H1 (cell line): Measurements from ENCODE around the gene JPT1. TPM values are rescaled to one million over a fixed set of nuclear protein-coding genes. Genes with fewer than 3 reads are reported as not detected.

Experiments
- CTCF ChIA-PET: fragments of 300-600 bp; sonication (Branson Sonifier 250); formaldehyde crosslinking; loops from one replicate; lab custom pipeline; 2021; ENCODE audit not compliant: partially characterized antibody; lab: Charles Lee
- POLR2A ChIA-PET: fragments of 300-600 bp; sonication (Branson Sonifier 250); formaldehyde crosslinking; loops from one replicate; lab custom pipeline; 2021; ENCODE audit warnings: inconsistent platforms; ENCODE audit not compliant: partially characterized antibody; lab: Charles Lee
- DNase-seq, 2 experiments: peaks; one replicate each; pipeline versions ENCODE4 v3.0.0 to v3.0.0-alpha.2; 2010 to 2022; ENCODE audit warnings: low spot score in 2 of 2, low read depth in 1 of 2, mixed read lengths in 1 of 2
- FAIRE-seq: peaks from 2 replicates; lab custom pipeline; 2011; peaks lifted over from hg19 to GRCh38; lab: Jason Lieb, UNC
- H2AFZ ChIP-seq: 2 replicates; pipeline ENCODE4 v1.8.1; 2012; ENCODE audit warnings: low read length, inconsistent platforms
- H2AK5ac ChIP-seq: 2 replicates; pipeline ENCODE4 v1.6.1; 2013; ENCODE audit warnings: low read depth, low read length
- H2BK120ac ChIP-seq: replicated peaks from 2 replicates; pipeline ENCODE3; 2013; ENCODE audit warnings: low read depth, low read length, inconsistent platforms
- H2BK12ac ChIP-seq: 2 replicates; pipeline ENCODE4 v1.6.1; 2013; ENCODE audit warnings: low read depth, low read length
- H2BK15ac ChIP-seq: 2 replicates; pipeline ENCODE4 v1.6.1; 2013; ENCODE audit warnings: low read length
- H2BK20ac ChIP-seq: 2 replicates; pipeline ENCODE4 v1.6.1; 2013; ENCODE audit warnings: low read length
- H2BK5ac ChIP-seq: 2 replicates; pipeline ENCODE4 v1.6.1; 2013; ENCODE audit warnings: low read depth, low read length
- H3K14ac ChIP-seq: 2 replicates; pipeline ENCODE4 v1.6.1; 2013; ENCODE audit warnings: inconsistent platforms; ENCODE audit not compliant: insufficient read length
- H3K18ac ChIP-seq: 2 replicates; pipeline ENCODE4 v1.6.1; 2013; ENCODE audit warnings: low read length; ENCODE audit errors: extremely low read depth
- H3K23ac ChIP-seq: 2 replicates; pipeline ENCODE4 v1.6.1; 2013; ENCODE audit warnings: inconsistent platforms; ENCODE audit not compliant: insufficient read length
- H3K23me2 ChIP-seq: 2 replicates; pipeline ENCODE4 v1.6.1; 2013; ENCODE audit warnings: low read depth, low read length
- H3K27ac ChIP-seq: 2 replicates; pipeline ENCODE4 v1.6.1; 2011; ENCODE audit warnings: low read depth, low read length, inconsistent platforms
- H3K27me3 ChIP-seq, 4 experiments: replicated peaks in 1 of 4; 1 replicate in 1 of 4; 2 replicates in 3 of 4; pipeline versions ENCODE4 v1.6.1 to v1.8.1; 2011 to 2013; ENCODE audit warnings: low read length in 3 of 4, mild to moderate bottlenecking in 3 of 4, inconsistent platforms in 2 of 4, mixed read lengths in 2 of 4, moderate library complexity in 1 of 4; ENCODE audit not compliant: control insufficient read depth in 3 of 4, insufficient read depth in 3 of 4; ENCODE audit errors: extremely low read depth in 1 of 4
- H3K36me3 ChIP-seq, 4 experiments: 2 replicates each; pipeline versions ENCODE4 v1.6.1 to v1.8.1; 2011 to 2013; ENCODE audit warnings: mild to moderate bottlenecking in 4 of 4, low read length in 3 of 4, moderate library complexity in 2 of 4, control low read depth in 1 of 4, inconsistent platforms in 1 of 4; ENCODE audit not compliant: insufficient read depth in 4 of 4, control insufficient read depth in 2 of 4
- H3K4ac ChIP-seq: replicated peaks from 2 replicates; pipeline ENCODE3; 2013; ENCODE audit warnings: low read length, low read depth, mixed read lengths, inconsistent platforms; ENCODE audit not compliant: insufficient read length
- H3K4me1 ChIP-seq, 4 experiments: replicated peaks in 1 of 4; 1 replicate in 1 of 4; 2 replicates in 3 of 4; pipeline versions ENCODE4 v1.6.1 to v1.8.1; 2011 to 2013; ENCODE audit warnings: low read length in 3 of 4, inconsistent platforms in 2 of 4, mixed read lengths in 1 of 4; ENCODE audit not compliant: insufficient read depth in 4 of 4, control insufficient read depth in 3 of 4
- H3K4me2 ChIP-seq, 2 experiments: 2 replicates each; pipeline versions ENCODE4 v1.6.1 to v1.8.1; 2011 to 2013; ENCODE audit warnings: low read depth in 2 of 2, low read length in 2 of 2, control low read depth in 1 of 2, inconsistent platforms in 1 of 2, mild to moderate bottlenecking in 1 of 2; ENCODE audit not compliant: insufficient read depth in 1 of 2
- H3K4me3 ChIP-seq, 4 experiments: fragments of 200-600, 300-600 bp in 1 of 4; sonication (generic), shearing (Covaris generic), sonication (Bioruptor Twin) in 1 of 4; 2 replicates each; pipeline versions ENCODE4 v1.5.1 to v1.8.1; 2011 to 2016; ENCODE audit warnings: low read length in 4 of 4, low read depth in 3 of 4, control low read depth in 2 of 4, inconsistent platforms in 2 of 4, mild to moderate bottlenecking in 2 of 4, mixed read lengths in 1 of 4, moderate library complexity in 1 of 4; ENCODE audit not compliant: insufficient read depth in 2 of 4; ENCODE audit errors: extremely low read depth in 1 of 4
- H3K56ac ChIP-seq: replicated peaks from 2 replicates; pipeline ENCODE3; 2013; ENCODE audit warnings: low read depth, mild to moderate bottlenecking, mixed read lengths, low read length, inconsistent platforms; ENCODE audit not compliant: insufficient read length
- H3K79me1 ChIP-seq: 2 replicates; pipeline ENCODE4 v1.6.1; 2013; ENCODE audit warnings: low read depth, low read length, control low read depth
- H3K79me2 ChIP-seq, 2 experiments: 2 replicates each; pipeline versions ENCODE4 v1.6.1 to v1.8.1; 2012 to 2013; ENCODE audit warnings: low read length in 2 of 2, mild to moderate bottlenecking in 2 of 2, inconsistent platforms in 1 of 2; ENCODE audit not compliant: insufficient read depth in 2 of 2, control insufficient read depth in 1 of 2
- H3K9ac ChIP-seq, 4 experiments: replicated peaks in 1 of 4; 1 replicate in 1 of 4; 2 replicates in 3 of 4; pipeline versions ENCODE4 v1.6.1 to v1.8.1; 2011 to 2013; ENCODE audit warnings: low read depth in 3 of 4, low read length in 3 of 4, control low read depth in 2 of 4, mild to moderate bottlenecking in 2 of 4, moderate library complexity in 2 of 4, inconsistent platforms in 1 of 4; ENCODE audit errors: extremely low read depth in 1 of 4
- H3K9me3 ChIP-seq, 2 experiments: 2 replicates each; pipeline versions ENCODE4 v1.6.1 to v1.8.1; 2012 to 2013; ENCODE audit warnings: mild to moderate bottlenecking in 2 of 2, moderate library complexity in 2 of 2, control low read depth in 1 of 2, inconsistent platforms in 1 of 2, low read depth in 1 of 2, low read length in 1 of 2, mixed read lengths in 1 of 2; ENCODE audit not compliant: insufficient read depth in 2 of 2
- H4K20me1 ChIP-seq, 2 experiments: replicated peaks in 1 of 2; 2 replicates each; pipeline versions ENCODE3 to v1.8.1; 2011 to 2013; ENCODE audit warnings: inconsistent platforms in 2 of 2, low read length in 2 of 2, mild to moderate bottlenecking in 1 of 2; ENCODE audit not compliant: insufficient read depth in 2 of 2, control insufficient read depth in 1 of 2
- H4K5ac ChIP-seq: 2 replicates; pipeline ENCODE4 v1.6.1; 2013; ENCODE audit warnings: low read length, low read depth, mixed read lengths, inconsistent platforms; ENCODE audit not compliant: insufficient read length
- H4K8ac ChIP-seq: 2 replicates; pipeline ENCODE4 v1.8.0; 2013; ENCODE audit warnings: mild to moderate bottlenecking, moderate library complexity, low read length, inconsistent platforms; ENCODE audit not compliant: insufficient read depth; ENCODE audit errors: extremely low read depth
- H4K91ac ChIP-seq: replicated peaks from 2 replicates; pipeline ENCODE3; 2013; ENCODE audit warnings: low read length, mixed read lengths, inconsistent platforms; ENCODE audit not compliant: insufficient read length
- CHD2 ChIP-seq: IDR thresholded peaks from 2 replicates; pipeline ENCODE4 v1.6.1; 2012; ENCODE audit warnings: low read length, improper control_type of control experiment
- E2F6 ChIP-seq: IDR thresholded peaks from 2 replicates; pipeline ENCODE4 v1.6.1; 2012; ENCODE audit warnings: inconsistent platforms
- EP300 ChIP-seq, 2 experiments: IDR thresholded peaks; 1 replicate in 1 of 2; 2 replicates in 1 of 2; pipeline ENCODE4 v1.6.1; 2011 to 2012; ENCODE audit warnings: low read depth in 2 of 2, low read length in 2 of 2, mild to moderate bottlenecking in 2 of 2, borderline replicate concordance in 1 of 2, inconsistent platforms in 1 of 2, moderate library complexity in 1 of 2
- HDAC2 ChIP-seq, 2 experiments: fragments of 300-600 bp in 1 of 2; sonication (generic) in 1 of 2; IDR thresholded peaks; 2 replicates each; pipeline ENCODE4 v1.6.1; 2011 to 2012; ENCODE audit warnings: low read depth in 2 of 2, low read length in 2 of 2, mild to moderate bottlenecking in 2 of 2, moderate library complexity in 2 of 2, borderline replicate concordance in 1 of 2, inconsistent platforms in 1 of 2
- HDAC6 ChIP-seq: IDR thresholded peaks from one replicate; pipeline ENCODE4 v1.7.1; 2012; ENCODE audit warnings: low read depth, mild to moderate bottlenecking, inconsistent platforms, low read length, moderate library complexity
- PHF8 ChIP-seq: fragments of 200-600 bp; sonication (generic); conservative IDR thresholded peaks from 2 replicates; pipeline ENCODE4 v1.7.1; 2012; ENCODE audit warnings: low read depth, mild to moderate bottlenecking, inconsistent platforms, low read length, moderate library complexity
- POLR2A ChIP-seq, 2 experiments: IDR thresholded peaks; 1 replicate in 1 of 2; 2 replicates in 1 of 2; pipeline ENCODE4 v1.6.1; 2011; ENCODE audit warnings: low read depth in 2 of 2, low read length in 2 of 2, mild to moderate bottlenecking in 2 of 2; ENCODE audit errors: control extremely low read depth in 1 of 2
- POLR2AphosphoS5 ChIP-seq: IDR thresholded peaks from 2 replicates; pipeline ENCODE4 v1.6.1; 2011; ENCODE audit warnings: low read depth, low read length
- POU5F1 ChIP-seq: IDR thresholded peaks from 2 replicates; pipeline ENCODE4 v1.6.1; 2011; ENCODE audit warnings: low read depth, mild to moderate bottlenecking, low read length, moderate library complexity
- RBBP5 ChIP-seq: IDR thresholded peaks from 2 replicates; pipeline ENCODE4 v1.7.1; 2012; ENCODE audit warnings: low read depth, mild to moderate bottlenecking, inconsistent platforms, low read length, moderate library complexity, borderline replicate concordance
- RFX5 ChIP-seq: IDR thresholded peaks from 2 replicates; pipeline ENCODE4 v1.6.1; 2011; ENCODE audit warnings: low read depth, low read length, improper control_type of control experiment, borderline replicate concordance
- WGBS, 2 experiments: shearing (Covaris generic) in 1 of 2; methylation state at CpG; one replicate each; pipeline versions ENCODE4 v1.1.6 to v1.1.7; 2013 to 2015; ENCODE audit warnings: low lambda C conversion rate in 2 of 2, mixed read lengths in 2 of 2, inconsistent platforms in 1 of 2, low coverage in 1 of 2, missing lambda C conversion rate in 1 of 2; ENCODE audit not compliant: insufficient replicate concordance in 2 of 2, insufficient coverage in 1 of 2, insufficient read length in 1 of 2; ENCODE audit errors: extremely low coverage in 1 of 2, missing lambda C conversion rate in 1 of 2; 5-methylcytosine and 5-hydroxymethylcytosine counted together
- polyA plus RNA-seq, 7 experiments: library from polyadenylated mRNA; depleted of rRNA in 3 of 7; stranded (reverse) in 5 of 7; unstranded in 2 of 7; fragments of >200 nt in 5 of 7; fragments of 200-250 nt in 2 of 7; gene quantifications; 1 replicate in 5 of 7; 2 replicates in 1 of 7; 4 replicates in 1 of 7; pipeline versions ENCODE4 v1.2.1 to v1.2.3, GENCODE V29; 2011 to 2013; ENCODE audit warnings: missing spikeins in 2 of 7, mixed read lengths in 2 of 7
- total RNA-seq: library from RNA; stranded (reverse); fragmentation: NEBNext Ultra II Directional; extraction: Animal tissue kit (Norgen Biotek cat#: 25700); gene quantifications from 2 replicates; pipeline ENCODE4 v1.2.1, GENCODE V29; 2021

The JPT1 gene
- total and polyA plus RNA-seq, 2 of the 8 experiments (the other 6 are each of a cell fraction or from before 2014, with no cell fraction given): 154 to 369 TPM

- Histone ChIP-seq H3K23ac (no peak overlapping the region), H2AK5ac (no peak overlapping the region), H2BK15ac (no peak overlapping the region), H3K56ac (no peak overlapping the region), H2BK120ac (no peak overlapping the region), H3K4me3 (no peak overlapping the region), H3K4me2 (no peak overlapping the region), H4K8ac (no peak overlapping the region), H2BK5ac (no peak overlapping the region), H3K36me3 (peaks cover 0 to 3% (median 0%) of the 10 kb centered on the region in 4 experiments; a peak in 1 of 8 replicates), H3K14ac (no peak overlapping the region), H3K4me1 (peaks cover 3 to 10% (median 8%) of the 10 kb centered on the region in 4 experiments; a peak in 6 of 7 replicates), H3K79me1 (no peaks in the 10 kb centered on the region), H3K23me2 (no peaks in the 10 kb centered on the region), H4K91ac (no peak overlapping the region), H4K20me1 (peaks cover 0 to 2% of the 10 kb centered on the region in 2 experiments), H3K27ac (no peak overlapping the region), H2BK20ac (no peak overlapping the region), H3K9me3 (no peaks in the 10 kb centered on the region), H2BK12ac (no peak overlapping the region), H3K27me3 (no peaks in the 10 kb centered on the region), H3K18ac (no peak overlapping the region), H4K5ac (no peak overlapping the region), H2AFZ (no peak overlapping the region), H3K4ac (no peak overlapping the region), H3K79me2 (no peaks in the 10 kb centered on the region), H3K9ac (no peak overlapping the region)
- 92% methylated on average over 4 of the region's 4 CpGs; no CpG with 5 or more reads in 1 of the 2 experiments for WGBS, 2 experiments
- CTCF ChIA-PET: interaction anchor here (0.6 to 3.4 kb wide), 5 partner anchors 12 to 342 kb away, joined by 3 to 19 read pairs (median 5); no protein-coding TSS in a partner anchor
- POLR2A ChIA-PET: interaction anchor here (0.6 to 11.6 kb wide), 9 partner anchors 11 to 45 kb away, joined by 3 to 213 read pairs (median 5); no protein-coding TSS in a partner anchor
- FAIRE-seq: no peak
- no peak for DNase-seq
- TF ChIP-seq E2F6 (no peak), POU5F1 (no peak), RFX5 (no peak), POLR2A (IDR thresholded peaks at IDR 0.05; ENCODE audit: control extremely low read depth in 1 of 2, low read depth in 2 of 2, low read length in 2 of 2) (no peak), POLR2AphosphoS5 (no peak), HDAC6 (no peak), EP300 (IDR thresholded peaks at IDR 0.05; ENCODE audit: borderline replicate concordance in 1 of 2, low read depth in 2 of 2, low read length in 2 of 2) (no peak), HDAC2 (IDR thresholded peaks at IDR 0.05; ENCODE audit: borderline replicate concordance in 1 of 2, low read depth in 2 of 2, low read length in 2 of 2) (no peak), RBBP5 (no peak), PHF8 (no peak), CHD2 (no peak)
Measured at GRCh38 chr17:75159196-75160031, 5.1 kb upstream of the JPT1 start.
